ENCODE measurements around the gene AIFM1. TPM values are rescaled to one million over a fixed set of nuclear protein-coding genes. Genes with fewer than 3 reads are reported as not detected.
A peak's percentile ranks its signal among the peaks of the same experiment; 100 is the strongest.

The AIFM1 gene
- total RNA-seq, 1 donor from 2014 or later = 27.7 TPM

DNA sequence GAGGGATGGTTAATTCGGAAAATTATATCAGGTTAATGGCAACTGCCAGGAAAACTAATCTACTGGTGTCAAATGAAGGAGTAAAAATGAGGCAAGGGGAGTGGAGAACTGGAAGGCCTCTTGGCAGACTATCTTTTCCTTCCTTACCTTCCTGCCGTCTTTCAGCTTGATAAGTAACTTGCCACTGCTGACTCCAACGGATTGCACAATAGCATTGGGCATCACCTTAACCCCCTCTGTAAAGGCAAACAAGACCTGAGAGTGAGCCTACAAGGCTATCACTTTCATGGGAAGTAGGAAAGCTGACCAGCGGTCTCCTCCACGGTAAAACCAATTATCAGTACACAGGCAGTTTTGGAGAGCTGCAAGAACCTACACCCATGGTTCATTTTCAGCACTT, 29.1 kb downstream of the AIFM1 start:
- no peaks in the 10 kb centered on the region for H3K27me3 Mint-ChIP-seq (ENCODE audit: unreplicated experiment)
- DNase-seq (ENCODE audit: extremely low spot score, unreplicated experiment) = no peak

DNA sequence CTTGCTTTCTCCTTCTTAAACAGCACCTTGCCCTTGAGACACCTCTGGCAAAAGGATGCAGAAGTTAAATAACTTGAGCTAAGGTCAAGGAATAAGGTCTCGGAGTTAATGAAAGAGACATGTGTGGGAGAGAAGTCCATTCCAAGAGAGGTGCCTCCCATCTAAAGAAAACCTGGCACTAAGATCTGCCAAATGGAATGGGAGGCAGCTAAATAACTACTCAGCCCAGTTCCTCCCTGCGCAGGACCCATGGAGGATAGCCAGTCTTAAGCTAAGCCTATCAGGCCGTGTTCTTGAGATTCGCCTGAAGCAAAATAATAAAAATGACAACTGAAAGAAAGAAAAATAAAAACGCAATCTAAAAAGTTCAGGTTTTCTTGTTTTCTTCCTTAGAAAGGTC, 34.7 kb downstream of the AIFM1 start:
- TF ChIP-seq, protein P1, sequence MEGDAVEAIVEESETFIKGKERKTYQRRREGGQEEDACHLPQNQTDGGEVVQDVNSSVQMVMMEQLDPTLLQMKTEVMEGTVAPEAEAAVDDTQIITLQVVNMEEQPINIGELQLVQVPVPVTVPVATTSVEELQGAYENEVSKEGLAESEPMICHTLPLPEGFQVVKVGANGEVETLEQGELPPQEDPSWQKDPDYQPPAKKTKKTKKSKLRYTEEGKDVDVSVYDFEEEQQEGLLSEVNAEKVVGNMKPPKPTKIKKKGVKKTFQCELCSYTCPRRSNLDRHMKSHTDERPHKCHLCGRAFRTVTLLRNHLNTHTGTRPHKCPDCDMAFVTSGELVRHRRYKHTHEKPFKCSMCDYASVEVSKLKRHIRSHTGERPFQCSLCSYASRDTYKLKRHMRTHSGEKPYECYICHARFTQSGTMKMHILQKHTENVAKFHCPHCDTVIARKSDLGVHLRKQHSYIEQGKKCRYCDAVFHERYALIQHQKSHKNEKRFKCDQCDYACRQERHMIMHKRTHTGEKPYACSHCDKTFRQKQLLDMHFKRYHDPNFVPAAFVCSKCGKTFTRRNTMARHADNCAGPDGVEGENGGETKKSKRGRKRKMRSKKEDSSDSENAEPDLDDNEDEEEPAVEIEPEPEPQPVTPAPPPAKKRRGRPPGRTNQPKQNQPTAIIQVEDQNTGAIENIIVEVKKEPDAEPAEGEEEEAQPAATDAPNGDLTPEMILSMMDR (IDR thresholded peaks at IDR 0.05) = no peak
- no peaks in the 10 kb centered on the region for H3K27me3 Mint-ChIP-seq (ENCODE audit: unreplicated experiment)
- no peak overlapping the region for H3K4me3 Mint-ChIP-seq (ENCODE audit: unreplicated experiment)
- H3K9me3 Mint-ChIP-seq (ENCODE audit: unreplicated experiment) = no peaks in the 10 kb centered on the region
- H3K4me1 Mint-ChIP-seq (ENCODE audit: unreplicated experiment) = no peaks in the 10 kb centered on the region
- no peak for DNase-seq (ENCODE audit: extremely low spot score, unreplicated experiment)
- no peak overlapping the region for H3K27ac Mint-ChIP-seq (ENCODE audit: unreplicated experiment)
- peaks cover 8% of the 10 kb centered on the region for H3K36me3 Mint-ChIP-seq (ENCODE audit: unreplicated experiment)

More for the DNA sequence above, 29.1 kb downstream of the AIFM1 start:
- H3K4me3 Mint-ChIP-seq (ENCODE audit: unreplicated experiment) = no peak overlapping the region
- no peak overlapping the region for H3K27ac Mint-ChIP-seq (ENCODE audit: unreplicated experiment)
- peaks cover 9% of the 10 kb centered on the region for H3K36me3 Mint-ChIP-seq (ENCODE audit: unreplicated experiment)
- TF ChIP-seq, protein P1 (IDR thresholded peaks at IDR 0.05) = no peak
- H3K9me3 Mint-ChIP-seq (ENCODE audit: unreplicated experiment) = no peaks in the 10 kb centered on the region
- no peaks in the 10 kb centered on the region for H3K4me1 Mint-ChIP-seq (ENCODE audit: unreplicated experiment)

DNA sequence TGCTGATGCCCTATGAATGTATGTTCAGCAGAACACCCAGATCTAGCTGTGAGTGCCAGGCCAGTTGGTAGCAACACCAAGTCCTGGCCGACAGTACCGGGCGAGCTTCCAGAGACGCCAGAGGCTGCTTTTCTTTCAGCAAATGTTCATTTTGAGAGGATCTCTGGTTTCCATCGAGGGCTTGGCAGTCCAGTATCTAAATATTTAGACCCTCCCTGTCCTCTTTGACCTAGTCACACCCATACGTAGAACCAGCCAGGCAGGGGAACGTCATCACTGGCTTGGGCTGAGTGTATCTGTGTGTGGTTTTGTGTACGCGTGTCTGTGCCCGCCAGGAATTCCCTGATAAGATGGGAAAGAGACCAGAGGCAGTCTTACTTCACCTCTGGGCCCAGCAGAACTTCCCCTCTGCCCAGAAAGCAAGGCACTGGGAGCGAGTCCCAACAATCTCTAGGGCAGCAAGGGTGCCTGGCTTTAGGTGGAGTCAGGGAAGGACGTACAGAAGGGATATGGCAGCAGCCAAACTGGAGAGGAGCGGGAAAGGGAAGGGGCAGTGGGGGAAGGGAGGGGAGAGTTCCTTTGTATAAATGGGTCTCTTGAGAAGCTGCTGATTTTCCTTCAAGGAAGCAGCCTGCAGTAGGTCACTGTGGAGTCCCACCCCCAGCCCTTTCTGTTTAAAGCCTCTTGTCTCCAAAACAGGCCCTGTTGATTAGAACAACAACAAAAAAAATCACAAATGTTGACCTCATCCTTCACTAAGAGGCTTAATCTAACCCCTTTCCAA, 40.4 kb downstream of the AIFM1 start:
- no peak for DNase-seq (ENCODE audit: extremely low spot score, unreplicated experiment)
- Mint-ChIP-seq H3K9me3 (ENCODE audit: unreplicated experiment) (no peaks in the 10 kb centered on the region), H3K27me3 (ENCODE audit: unreplicated experiment) (no peaks in the 10 kb centered on the region), H3K4me1 (ENCODE audit: unreplicated experiment) (peaks cover 3% of the 10 kb centered on the region), H3K36me3 (ENCODE audit: unreplicated experiment) (peaks cover 8% of the 10 kb centered on the region), H3K27ac (ENCODE audit: unreplicated experiment) (no peak overlapping the region), H3K4me3 (ENCODE audit: unreplicated experiment) (no peak overlapping the region)
- TF ChIP-seq, protein P1 (IDR thresholded peaks at IDR 0.05) = no peak

DNA sequence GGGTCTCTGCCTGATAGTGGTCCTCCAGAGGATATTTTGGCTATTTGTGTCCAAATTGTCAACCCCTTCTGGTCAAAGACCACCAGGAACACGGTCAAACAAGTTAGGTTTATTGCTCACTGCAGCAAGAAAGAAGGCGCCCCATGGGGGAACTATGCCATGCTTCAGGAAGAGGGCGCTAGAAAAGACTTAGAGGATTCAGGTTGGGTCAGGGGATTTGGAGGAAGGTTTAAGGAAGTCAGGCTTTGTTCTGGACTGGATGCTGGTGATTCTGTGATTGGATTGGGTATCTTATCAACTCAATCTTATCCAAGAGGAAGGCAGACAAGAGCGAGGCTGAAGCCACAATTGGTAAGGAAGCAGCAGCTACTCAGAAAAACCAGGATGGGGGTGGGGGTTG, 41.1 kb downstream of the AIFM1 start:
- Mint-ChIP-seq H3K4me3 (ENCODE audit: unreplicated experiment) (no peak overlapping the region), H3K4me1 (ENCODE audit: unreplicated experiment) (peaks cover 10% of the 10 kb centered on the region), H3K9me3 (ENCODE audit: unreplicated experiment) (no peaks in the 10 kb centered on the region), H3K27ac (ENCODE audit: unreplicated experiment) (no peak overlapping the region), H3K27me3 (ENCODE audit: unreplicated experiment) (no peaks in the 10 kb centered on the region), H3K36me3 (ENCODE audit: unreplicated experiment) (peaks cover 8% of the 10 kb centered on the region)
- TF ChIP-seq, protein P1 (IDR thresholded peaks at IDR 0.05) = no peak
- no peak for DNase-seq (ENCODE audit: extremely low spot score, unreplicated experiment)

DNA sequence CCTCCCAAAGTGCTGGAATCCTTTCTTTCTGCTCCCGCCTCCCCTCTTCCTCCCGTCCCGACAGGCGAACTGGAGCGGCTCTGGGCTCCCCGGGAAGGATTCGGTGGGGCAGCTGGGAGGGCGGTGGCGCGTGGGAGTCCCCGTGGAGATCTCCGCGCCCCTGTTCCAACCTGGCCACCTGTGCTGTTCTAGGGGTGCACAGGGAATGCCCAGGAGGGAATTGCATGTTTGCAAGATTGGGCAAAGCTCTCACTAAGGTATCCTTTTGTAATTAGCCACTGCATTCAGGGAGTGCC, 44.2 kb downstream of the AIFM1 start:
- Mint-ChIP-seq H3K27me3 (ENCODE audit: unreplicated experiment) (no peaks in the 10 kb centered on the region), H3K4me1 (ENCODE audit: unreplicated experiment) (peaks cover 29% of the 10 kb centered on the region), H3K4me3 (ENCODE audit: unreplicated experiment) (no peak overlapping the region), H3K9me3 (ENCODE audit: unreplicated experiment) (no peaks in the 10 kb centered on the region), H3K27ac (ENCODE audit: unreplicated experiment) (peak overlapping the region; percentile 92), H3K36me3 (ENCODE audit: unreplicated experiment) (peaks cover 5% of the 10 kb centered on the region)
- TF ChIP-seq, protein P1 (IDR thresholded peaks at IDR 0.05) = no peak
- DNase-seq (ENCODE audit: extremely low spot score, unreplicated experiment) = no peak

Measured in osteocyte (in vitro differentiated cells).